GM18868 (cell line): Measurements from ENCODE around the gene USP25.

Experiments used
- ATAC-seq: cut with Tn5 transposase; IDR thresholded peaks from one replicate; pipeline ENCODE4 v1.9.1; 2021; ENCODE audit warnings: mild to moderate bottlenecking, moderate library complexity; ENCODE audit not compliant: unreplicated experiment

USP25 gene, protein sequence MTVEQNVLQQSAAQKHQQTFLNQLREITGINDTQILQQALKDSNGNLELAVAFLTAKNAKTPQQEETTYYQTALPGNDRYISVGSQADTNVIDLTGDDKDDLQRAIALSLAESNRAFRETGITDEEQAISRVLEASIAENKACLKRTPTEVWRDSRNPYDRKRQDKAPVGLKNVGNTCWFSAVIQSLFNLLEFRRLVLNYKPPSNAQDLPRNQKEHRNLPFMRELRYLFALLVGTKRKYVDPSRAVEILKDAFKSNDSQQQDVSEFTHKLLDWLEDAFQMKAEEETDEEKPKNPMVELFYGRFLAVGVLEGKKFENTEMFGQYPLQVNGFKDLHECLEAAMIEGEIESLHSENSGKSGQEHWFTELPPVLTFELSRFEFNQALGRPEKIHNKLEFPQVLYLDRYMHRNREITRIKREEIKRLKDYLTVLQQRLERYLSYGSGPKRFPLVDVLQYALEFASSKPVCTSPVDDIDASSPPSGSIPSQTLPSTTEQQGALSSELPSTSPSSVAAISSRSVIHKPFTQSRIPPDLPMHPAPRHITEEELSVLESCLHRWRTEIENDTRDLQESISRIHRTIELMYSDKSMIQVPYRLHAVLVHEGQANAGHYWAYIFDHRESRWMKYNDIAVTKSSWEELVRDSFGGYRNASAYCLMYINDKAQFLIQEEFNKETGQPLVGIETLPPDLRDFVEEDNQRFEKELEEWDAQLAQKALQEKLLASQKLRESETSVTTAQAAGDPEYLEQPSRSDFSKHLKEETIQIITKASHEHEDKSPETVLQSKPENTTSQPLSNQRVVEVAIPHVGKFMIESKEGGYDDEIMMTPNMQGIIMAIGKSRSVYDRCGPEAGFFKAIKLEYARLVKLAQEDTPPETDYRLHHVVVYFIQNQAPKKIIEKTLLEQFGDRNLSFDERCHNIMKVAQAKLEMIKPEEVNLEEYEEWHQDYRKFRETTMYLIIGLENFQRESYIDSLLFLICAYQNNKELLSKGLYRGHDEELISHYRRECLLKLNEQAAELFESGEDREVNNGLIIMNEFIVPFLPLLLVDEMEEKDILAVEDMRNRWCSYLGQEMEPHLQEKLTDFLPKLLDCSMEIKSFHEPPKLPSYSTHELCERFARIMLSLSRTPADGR

DNA sequence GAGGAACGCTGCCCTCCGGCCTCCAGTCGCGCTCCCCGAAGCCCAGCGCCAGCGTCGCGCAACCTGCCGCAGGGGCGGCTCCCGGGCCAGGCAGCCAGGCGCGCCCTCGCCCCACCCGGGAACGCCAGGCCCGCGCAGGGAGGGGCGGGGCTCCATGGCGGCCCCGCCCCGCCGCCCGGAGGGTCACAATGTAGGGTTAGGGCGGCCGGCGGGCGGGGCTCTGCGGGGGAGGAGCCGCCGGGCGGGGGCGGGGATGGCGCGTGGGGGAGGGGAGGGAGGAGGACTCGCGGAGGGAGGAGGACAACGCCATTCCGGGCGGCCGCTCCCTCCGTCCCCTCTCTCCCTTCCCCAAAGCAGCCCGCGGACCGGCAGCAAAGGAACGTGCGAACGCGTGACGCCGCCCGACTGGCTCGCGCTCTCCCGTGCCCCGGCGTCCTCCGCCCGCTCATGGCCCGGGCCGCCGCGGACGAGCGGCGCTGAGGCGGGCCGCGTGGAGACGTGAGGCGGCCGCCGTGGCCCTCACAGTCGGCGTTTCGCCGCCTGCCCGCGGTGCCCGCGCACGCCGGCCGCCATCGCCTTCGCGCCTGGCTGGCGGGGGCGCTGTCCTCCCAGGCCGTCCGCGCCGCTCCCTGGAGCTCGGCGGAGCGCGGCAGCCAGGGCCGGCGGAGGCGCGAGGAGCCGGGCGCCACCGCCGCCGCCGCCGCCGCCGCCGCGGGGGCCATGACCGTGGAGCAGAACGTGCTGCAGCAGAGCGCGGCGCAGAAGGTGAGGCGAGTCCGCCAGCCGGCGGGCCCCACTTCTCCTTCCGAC lies at the start of gene USP25:
USP25 (plus strand) TSS at position 309 of the 810 bp plus-strand sequence; CDS start at position 721, 412 bp downstream.
- peak; percentile 72 for ATAC-seq

DNA sequence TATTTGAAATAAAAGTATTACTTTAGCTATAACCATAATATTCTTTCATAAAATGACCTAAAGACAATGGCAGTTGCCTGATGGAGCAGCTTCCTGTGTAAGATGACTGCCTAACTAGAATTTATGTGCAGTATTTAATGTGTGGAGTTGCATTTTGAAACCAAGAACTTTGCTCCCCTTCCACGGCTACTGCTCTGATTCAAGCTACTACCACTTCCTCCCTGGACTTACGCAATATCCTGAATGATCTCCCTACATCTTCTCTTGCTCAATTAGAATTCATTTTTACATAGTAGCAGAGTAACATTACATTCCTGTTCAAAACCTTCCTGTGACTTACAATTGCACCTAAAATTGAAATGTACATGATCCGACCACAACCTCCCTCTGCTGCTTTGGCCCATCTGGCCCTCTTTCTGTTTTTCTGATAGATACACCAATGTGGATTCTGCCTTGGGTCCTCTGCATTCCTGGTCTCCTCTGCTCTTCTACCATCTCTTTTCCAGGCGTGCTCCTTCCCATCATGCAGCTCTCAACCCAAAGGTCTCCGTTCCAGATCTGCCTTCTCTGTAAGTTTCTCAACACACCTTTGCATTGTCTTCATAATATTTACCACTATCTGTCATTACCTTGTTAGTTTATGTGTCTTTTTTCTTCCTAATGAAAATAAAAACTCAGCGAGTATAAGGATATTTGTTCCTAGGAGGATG lies 47.4 kb upstream of the USP25 start:
- ATAC-seq: no peak

DNA sequence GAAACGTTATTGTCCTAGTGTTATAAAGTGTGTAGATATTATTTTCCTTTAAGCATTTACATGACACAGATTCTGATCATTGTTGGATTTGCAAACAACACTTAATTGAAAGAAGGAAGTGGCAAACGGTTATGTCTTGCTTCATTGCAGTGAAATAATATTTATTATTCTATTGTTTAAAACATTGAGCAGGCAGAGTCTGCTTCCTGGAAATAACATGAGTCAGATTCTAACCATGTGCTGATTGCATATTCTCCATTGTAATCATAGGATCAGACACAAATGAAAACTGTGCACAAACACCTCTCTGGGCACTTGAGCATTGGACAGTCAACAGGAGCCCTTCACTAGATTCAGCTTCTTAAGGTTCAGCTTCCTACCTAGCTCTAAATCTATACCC lies 46.8 kb upstream of the USP25 start:
- no peak for ATAC-seq

DNA sequence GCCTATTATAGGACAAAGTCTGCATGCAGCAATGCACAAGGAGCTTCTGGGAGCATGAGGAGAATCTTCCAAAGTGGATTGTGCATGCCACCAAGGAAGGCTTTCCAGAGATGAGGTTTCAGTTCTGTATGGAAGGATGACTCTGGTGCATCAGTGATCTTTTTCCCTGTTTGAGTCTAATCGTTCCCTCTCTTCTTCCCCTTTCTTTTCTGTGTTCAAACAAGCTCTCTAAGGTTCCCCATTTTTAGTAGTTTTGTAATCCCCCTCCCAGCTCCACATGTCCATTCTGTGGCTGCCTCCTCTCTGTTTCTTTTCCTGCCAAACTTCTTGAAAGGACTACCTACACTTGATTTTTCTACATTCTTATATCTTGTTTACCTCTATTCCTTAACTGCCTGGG lies 43.3 kb upstream of the USP25 start:
- ATAC-seq: no peak

DNA sequence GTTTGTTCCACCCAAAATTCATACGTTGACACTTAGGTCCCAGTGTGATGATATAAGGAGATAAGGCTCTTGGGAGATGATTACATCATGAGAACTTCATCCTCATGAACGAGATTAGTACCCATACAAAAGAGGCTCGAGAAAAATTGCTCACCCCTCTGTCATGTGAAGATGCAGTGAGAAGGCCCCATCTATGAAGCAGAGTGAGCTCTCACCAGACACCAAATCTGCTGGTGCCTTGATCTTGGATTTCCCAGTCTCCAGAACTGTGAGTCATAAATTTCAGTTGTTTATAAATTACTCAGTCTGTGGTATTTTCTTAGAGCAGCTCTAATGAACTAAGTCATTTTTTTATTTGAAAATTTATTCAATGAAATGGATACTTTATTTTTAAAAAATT lies 42.6 kb upstream of the USP25 start:
- no peak for ATAC-seq

DNA sequence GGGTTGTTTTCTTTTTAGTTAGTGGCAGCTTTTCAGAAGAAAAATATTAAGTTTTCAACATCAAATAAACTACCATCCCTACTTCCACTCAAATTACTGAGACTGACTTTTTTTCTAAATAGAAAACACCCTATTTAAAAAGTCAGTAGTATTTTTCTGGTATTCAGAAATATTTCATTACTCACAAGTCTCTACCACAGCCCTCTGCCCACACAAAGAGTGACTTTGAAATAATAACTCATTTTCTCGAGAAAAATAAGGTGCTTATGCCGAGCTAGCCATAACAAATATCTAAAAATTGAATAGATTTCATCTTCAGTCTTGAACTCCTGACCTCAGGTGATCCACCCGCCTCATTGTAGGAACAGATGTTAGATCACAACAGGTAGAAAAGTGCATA lies 41.8 kb upstream of the USP25 start:
- ATAC-seq: no peak

DNA sequence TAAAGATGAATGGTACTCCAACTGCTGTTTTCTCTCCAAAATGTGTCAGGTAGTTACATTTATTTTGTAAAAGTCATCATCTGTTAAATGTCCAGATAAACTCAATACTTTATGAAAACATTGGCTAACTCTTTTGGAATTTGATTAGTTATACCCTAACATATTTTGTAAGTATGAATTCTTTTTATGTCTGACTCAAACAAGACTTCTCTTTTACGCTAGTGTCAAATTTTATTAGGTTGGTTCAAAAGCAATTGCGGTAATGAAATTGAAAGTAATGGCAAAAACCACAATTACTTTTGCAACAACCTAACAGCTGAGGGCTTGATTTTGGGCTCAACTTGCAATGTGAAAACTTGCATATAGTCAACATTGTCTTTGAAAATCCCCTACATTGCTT lies 41.0 kb upstream of the USP25 start:
- ATAC-seq: peak; percentile 52

DNA sequence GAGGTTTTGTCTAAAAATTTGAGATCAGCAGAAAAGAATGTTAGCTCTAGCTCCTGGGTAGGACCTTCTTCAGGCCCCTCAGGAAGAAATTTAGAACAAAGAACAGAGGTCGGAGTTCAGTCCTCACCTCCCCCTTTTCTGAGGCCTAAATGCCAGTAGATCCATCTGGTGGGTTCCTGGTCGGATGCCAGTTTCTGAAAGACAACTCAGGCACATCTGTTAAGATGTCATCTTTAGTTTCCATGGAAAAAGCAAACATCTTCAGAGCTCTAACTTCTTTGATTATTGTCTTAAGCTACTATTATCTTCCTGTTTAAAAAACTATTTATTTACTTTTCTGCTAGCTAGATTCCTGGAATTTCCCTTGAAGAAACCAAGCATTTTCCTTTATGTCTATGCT lies 37.1 kb upstream of the USP25 start:
- no peak for ATAC-seq

DNA sequence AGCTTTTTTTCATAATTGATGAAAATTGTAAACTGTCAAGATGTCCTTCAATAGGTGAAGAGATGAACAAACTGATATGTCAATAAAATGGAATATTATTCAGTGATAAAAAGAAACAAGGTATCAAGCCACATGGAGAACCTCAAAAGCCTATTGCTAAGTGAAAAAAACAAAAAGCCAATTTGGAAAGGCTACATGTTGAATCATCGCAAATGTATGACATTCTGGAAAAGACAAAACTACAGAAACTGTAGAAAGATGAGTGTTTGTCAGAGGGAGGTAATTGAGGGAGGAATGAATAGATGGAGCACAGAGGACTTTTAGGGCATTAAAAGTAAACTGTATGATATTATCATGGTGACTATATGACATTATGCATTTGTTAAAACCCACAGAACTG lies 34.5 kb upstream of the USP25 start:
- no peak for ATAC-seq

DNA sequence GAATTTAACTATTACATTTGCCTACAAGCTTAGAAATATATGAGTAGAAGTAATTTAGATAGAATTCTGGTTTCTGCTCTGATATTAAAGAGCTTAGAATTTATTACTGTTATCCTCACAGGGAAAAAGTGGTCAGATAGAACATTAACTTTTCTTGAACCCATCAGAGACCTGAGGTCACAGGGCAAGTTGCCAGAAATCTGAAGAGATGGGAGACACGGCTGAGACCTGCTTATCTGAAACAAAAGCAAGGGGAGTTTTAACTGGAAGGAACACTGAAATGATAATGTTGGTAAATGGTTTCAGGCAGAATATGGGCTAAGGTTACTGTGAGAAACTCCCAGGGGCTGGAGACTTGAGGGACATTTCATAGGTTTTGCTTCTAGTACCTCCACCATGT lies 28.0 kb upstream of the USP25 start:
- no peak for ATAC-seq

DNA sequence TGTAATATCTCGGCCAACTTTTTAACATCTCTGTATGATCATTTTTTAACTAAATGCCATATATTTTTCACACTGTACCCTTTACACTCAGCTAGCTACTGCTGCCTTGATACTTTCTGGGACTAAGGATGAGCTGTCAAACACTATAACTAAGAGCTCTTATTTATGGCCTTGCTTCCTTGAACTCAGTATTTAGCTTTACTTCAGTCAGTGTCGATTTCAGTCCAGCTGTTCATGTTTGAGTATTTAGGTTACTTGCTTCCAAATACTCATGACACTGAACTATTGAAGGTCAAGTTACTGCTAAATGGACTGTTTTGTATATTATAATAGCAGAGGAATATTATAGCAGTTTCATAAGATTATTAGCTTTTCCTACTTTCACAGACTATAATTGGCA lies 25.9 kb upstream of the USP25 start:
- no peak for ATAC-seq

DNA sequence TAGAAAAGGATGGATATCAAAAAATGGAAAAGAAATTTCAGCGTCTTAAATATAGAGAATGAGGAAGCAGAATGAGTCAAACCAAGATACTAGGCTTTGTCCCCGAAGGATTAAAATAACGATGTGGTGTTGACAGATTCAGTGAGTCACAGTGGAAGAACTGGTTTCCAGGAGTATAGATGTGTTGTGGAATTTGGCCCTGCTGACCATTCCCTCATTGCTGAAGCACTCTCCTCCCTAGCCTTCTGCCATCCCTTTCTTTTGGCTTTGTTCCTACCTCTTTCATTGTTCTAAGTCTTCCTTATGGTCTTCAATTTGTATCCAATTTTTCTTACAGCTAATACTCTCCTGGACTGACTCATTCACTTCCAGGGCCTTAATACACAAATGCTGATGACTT lies 23.1 kb upstream of the USP25 start:
- ATAC-seq: no peak

DNA sequence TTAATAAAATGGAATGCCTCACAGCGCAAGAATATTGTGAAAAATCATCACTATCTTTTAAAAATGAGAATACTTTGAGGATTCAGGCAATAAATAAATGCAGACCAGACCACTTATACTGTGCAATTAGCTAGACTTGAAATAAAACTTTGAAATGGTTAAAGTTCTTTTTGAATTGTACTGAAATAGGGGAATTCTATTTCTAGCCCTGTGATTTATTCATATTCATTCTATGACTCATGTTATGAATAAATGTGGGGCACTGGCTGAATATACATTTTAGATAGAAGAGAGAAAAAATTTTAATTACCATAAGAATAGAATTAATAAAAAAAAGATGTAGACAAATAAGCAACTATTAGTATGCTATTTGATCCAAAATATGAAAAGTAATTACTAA lies 16.4 kb upstream of the USP25 start:
- no peak for ATAC-seq

DNA sequence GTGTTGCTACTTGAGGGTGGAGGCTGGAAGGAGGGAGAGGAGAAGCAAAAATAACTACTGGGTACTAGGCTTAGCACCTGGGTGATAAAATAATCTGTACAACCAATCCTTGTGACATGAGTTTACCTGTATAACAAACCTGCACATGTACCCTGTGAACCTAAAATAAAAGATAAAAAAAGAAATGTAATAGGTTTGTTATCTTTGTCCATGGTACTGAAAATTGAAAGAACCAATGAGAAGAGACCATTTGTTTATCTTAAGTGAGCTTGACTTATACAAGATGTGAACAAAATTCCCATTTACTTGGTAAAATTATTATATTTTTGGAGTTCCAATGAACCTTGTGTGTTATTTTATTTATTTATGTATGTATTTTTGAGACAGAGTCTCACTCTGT lies 11.1 kb upstream of the USP25 start:
- no peak for ATAC-seq

DNA sequence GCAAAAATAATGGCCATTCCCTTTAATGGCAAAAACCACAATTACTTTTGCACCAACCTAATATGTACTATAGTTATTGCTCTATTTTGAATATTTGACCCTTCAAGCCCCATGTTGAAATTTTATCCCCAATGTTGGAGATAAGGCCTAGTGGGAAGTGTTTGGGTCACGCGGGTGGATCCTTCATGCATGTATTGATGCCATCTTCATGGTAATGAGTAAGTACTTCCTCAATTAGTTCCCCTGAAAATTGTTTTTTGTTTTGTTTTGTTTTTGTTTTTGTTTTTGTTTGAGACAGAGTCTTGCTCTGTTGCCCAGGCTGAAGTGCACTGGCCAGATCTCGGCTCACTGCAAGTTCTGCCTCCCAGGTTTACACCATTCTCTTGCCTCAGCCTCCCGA lies 9.8 kb upstream of the USP25 start:
- ATAC-seq: no peak

DNA sequence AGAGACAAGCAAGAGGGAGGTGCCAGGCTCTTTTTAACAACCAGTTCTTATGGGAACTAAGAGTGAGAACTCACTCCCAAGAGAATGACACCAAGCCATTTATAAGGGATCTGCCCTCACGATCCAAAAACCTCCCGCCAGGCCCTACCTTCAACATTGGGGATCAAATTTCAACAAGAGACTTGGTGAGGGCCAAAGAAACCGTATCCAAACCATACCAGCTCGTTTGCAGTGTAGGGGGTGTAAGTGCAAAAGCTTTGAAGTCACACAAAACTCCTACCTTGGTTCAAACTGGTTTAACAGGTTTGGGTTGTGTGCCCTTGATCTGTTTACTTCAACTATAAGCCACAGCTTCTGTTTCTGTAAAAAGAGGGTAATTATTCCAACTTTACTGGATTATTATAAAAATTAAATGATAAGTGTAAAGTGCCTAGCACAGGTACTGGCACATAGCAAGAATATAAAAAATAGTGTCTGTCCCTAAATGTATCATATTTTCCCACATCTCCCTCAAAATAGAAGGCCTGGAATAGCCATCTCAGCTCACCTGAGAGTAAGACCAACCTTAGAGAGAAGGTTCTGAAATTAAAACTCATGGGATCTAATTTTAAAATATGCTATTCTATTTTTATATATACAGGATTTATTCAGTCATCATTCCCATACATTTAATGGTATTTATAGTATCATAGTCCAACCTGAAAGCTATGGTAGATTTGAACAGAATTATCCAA lies 7.0 kb upstream of the USP25 start:
- ATAC-seq: no peak

DNA sequence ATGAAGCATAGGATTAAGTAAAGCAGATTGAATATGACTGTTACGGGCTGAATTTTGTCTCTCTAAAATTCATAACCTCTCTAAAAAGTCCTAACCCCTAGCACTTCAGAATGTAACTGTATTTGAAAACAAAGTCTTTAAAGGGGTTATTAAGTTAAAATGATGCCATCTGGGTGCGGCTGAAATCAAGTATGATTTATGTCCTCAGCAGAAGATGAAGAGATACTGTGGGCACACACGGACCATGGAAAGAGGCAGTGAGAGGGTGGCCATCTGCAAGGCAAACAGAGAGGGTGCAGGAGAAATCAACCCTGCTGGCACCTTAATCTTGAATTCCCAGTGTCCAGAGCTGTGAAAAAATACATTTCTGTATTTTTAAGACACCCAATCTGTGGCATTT lies 3.8 kb upstream of the USP25 start:
- ATAC-seq: no peak

DNA sequence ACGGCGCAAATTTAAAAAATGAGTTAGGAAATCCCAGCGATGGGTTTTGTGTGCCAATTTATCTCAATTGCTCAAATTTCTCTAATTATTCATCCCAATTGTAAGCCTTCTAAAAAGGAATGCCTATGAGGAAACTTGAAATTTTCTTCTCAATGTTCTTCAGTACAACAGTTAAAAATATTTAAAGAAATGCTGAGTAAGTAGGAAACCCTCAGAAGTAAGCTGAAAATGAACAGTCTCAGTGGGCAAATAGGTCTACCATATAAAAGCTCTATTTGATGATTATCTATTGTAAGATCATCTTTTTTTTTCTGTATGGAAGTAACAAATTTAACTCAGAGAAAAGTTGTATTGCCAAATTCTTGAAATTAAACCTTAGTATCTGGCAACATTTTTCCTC lies 1.7 kb upstream of the USP25 start:
- ATAC-seq: no peak

DNA sequence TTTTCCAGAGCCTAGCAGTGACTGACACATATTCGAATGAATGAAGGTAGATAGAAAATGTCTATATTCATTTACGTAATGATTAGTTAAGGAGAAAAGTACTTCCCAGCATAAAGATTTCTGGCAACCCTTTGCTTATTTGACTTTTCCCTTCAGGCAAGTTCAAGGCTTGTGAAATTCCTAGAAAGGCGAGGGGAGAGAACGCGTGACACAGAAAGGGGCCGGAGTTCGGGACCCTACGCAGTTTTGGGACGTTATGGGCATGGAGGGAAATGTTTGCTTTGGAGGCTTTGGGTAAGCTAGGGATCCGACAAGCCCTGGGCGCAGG lies 472 bp upstream of the USP25 start:
- ATAC-seq: no peak
